GM18861 (cell line): ENCODE data around the gene ARHGEF5.
"Not testable (repeated sequence)": the region's sequence is repeated elsewhere in the genome, so short reads cannot be mapped to it uniquely, and the experiment has no call there.

Experiments
- ATAC-seq: cut with Tn5 transposase; IDR thresholded peaks from one replicate; pipeline ENCODE4 v1.9.1; 2021; ENCODE audit not compliant: unreplicated experiment

Gene ARHGEF5

GRCh38 chr7:144355176-144355822 is at the start of gene ARHGEF5:
TSS of gene ARHGEF5 (plus strand) at chr7:144355402. CDS start at chr7:144362670, 7,268 bp downstream.
- ATAC-seq = peak; percentile 63

GRCh38 chr7:144309702-144310101 is 45.5 kb upstream of the ARHGEF5 start:
- not testable (repeated sequence) for ATAC-seq

- ATAC-seq = not testable (repeated sequence)
Observed at GRCh38 chr7:144311218-144311617, 44.0 kb upstream of the ARHGEF5 start.

GRCh38 chr7:144311872-144312469 is 43.2 kb upstream of the ARHGEF5 start, which contains the start of gene OR2A1:
TSS of gene OR2A1 (plus strand) at chr7:144312419. CDS start at chr7:144318125, 5,706 bp downstream.
- not testable (repeated sequence) for ATAC-seq

- ATAC-seq = not testable (repeated sequence)
Observed at GRCh38 chr7:144317537-144317936, 37.7 kb upstream of the ARHGEF5 start.

- not testable (repeated sequence) for ATAC-seq
Observed at GRCh38 chr7:144319547-144319946, 35.7 kb upstream of the ARHGEF5 start.

GRCh38 chr7:144321677-144322206 is 33.5 kb upstream of the ARHGEF5 start:
- ATAC-seq = not testable (repeated sequence)

GRCh38 chr7:144323359-144323758 is 31.8 kb upstream of the ARHGEF5 start:
- not testable (repeated sequence) for ATAC-seq

- ATAC-seq = not testable (repeated sequence)
Observed at GRCh38 chr7:144325868-144326267, 29.3 kb upstream of the ARHGEF5 start.

- ATAC-seq = not testable (repeated sequence)
Observed at GRCh38 chr7:144330044-144330443, 25.2 kb upstream of the ARHGEF5 start.

- peak; percentile 62 for ATAC-seq
Observed at GRCh38 chr7:144331221-144331995, 23.8 kb upstream of the ARHGEF5 start.

GRCh38 chr7:144331996-144332288 is 23.3 kb upstream of the ARHGEF5 start:
- not testable (repeated sequence) for ATAC-seq

GRCh38 chr7:144348625-144349024 is 6.6 kb upstream of the ARHGEF5 start:
- not testable (repeated sequence) for ATAC-seq

- ATAC-seq = not testable (repeated sequence)
Observed at GRCh38 chr7:144351667-144352066, 3.5 kb upstream of the ARHGEF5 start.

GRCh38 chr7:144356185-144356584 is 983 bp downstream of the ARHGEF5 start:
- ATAC-seq = not testable (repeated sequence)

GRCh38 chr7:144356860-144357259 is 1.7 kb downstream of the ARHGEF5 start:
- not testable (repeated sequence) for ATAC-seq

GRCh38 chr7:144362061-144362460 is 6.9 kb downstream of the ARHGEF5 start:
- not testable (repeated sequence) for ATAC-seq

GRCh38 chr7:144365523-144365922 is 10.3 kb downstream of the ARHGEF5 start:
- ATAC-seq = not testable (repeated sequence)

- not testable (repeated sequence) for ATAC-seq
Observed at GRCh38 chr7:144367250-144367649, 12.0 kb downstream of the ARHGEF5 start.

GRCh38 chr7:144369221-144369620 is 14.0 kb downstream of the ARHGEF5 start:
- ATAC-seq = not testable (repeated sequence)

GRCh38 chr7:144378651-144379050 is 23.4 kb downstream of the ARHGEF5 start:
- no peak for ATAC-seq
